ENCODE results near the gene SLC25A29.

GRCh38 chr14:100342195-100342594 lies 36.0 kb upstream of the SLC25A29 start:
- no peak for TF ChIP-seq CTCF (IDR thresholded peaks at IDR 0.05)
- TF ChIP-seq POLR2A (IDR thresholded peaks at IDR 0.05), result no peak
